AG04449 (cell line): ENCODE results near the gene PEX14.
A peak's percentile ranks its signal among the peaks of the same experiment; 100 is the strongest.

Experiments used
- CTCF ChIA-PET: fragments of 350-600 bp; formaldehyde crosslinking; extraction: SDS; loops from one replicate; lab custom pipeline; 2021; ENCODE audit warnings: antibody characterized with exemption; lab: Yijun Ruan, JAX
- POLR2A ChIA-PET: fragments of 400-600, 350-600 bp; formaldehyde crosslinking; extraction: SDS; loops from one replicate; lab custom pipeline; 2020; ENCODE audit warnings: antibody characterized with exemption, inconsistent platforms; lab: Yijun Ruan, JAX
- DNase-seq: peaks from one replicate; pipeline ENCODE4 v3.0.0-alpha.2; 2010; ENCODE audit warnings: low read depth, low spot score
- H3K4me3 ChIP-seq: 2 replicates; pipeline ENCODE4 v1.5.1; 2011; ENCODE audit warnings: low read depth, mild to moderate bottlenecking, control low read depth, low read length
- CTCF ChIP-seq: IDR thresholded peaks from one replicate; pipeline ENCODE4 v1.5.1; 2011; ENCODE audit warnings: mild to moderate bottlenecking, moderate library complexity, low read length, control low read depth, inconsistent platforms; ENCODE audit not compliant: insufficient read depth; ENCODE audit errors: missing control alignments

Gene PEX14

GRCh38 chr1:10631811-10632593 lies 157.3 kb downstream of the PEX14 start:
- H3K4me3 ChIP-seq, result no peak overlapping the region
- CTCF ChIA-PET, result no interaction called here
- POLR2A ChIA-PET, result no interaction called here
- DNase-seq, result no peak
- no peak for TF ChIP-seq CTCF

- CTCF ChIA-PET, result interaction anchor here (0.9 kb wide), 1 partner anchor 138 kb away, joined by 4 read pairs; no protein-coding TSS in a partner anchor
- TF ChIP-seq CTCF, result no peak
- POLR2A ChIA-PET, result no interaction called here
- H3K4me3 ChIP-seq, result no peak overlapping the region
- DNase-seq, result no peak
Observed at GRCh38 chr1:10632691-10633090, 157.9 kb downstream of the PEX14 start.

- no peak for TF ChIP-seq CTCF
- POLR2A ChIA-PET, result no interaction called here
- no peak for DNase-seq
- H3K4me3 ChIP-seq, result no peak overlapping the region
- CTCF ChIA-PET, result interaction anchor here (0.9 kb wide), 1 partner anchor 139 kb away, joined by 4 read pairs; no protein-coding TSS in a partner anchor
Observed at GRCh38 chr1:10633416-10633815, 158.7 kb downstream of the PEX14 start.

- ChIA-PET POLR2A (no interaction called here), CTCF (no interaction called here)
- H3K4me3 ChIP-seq, result no peak overlapping the region
- DNase-seq, result no peak
- TF ChIP-seq CTCF, result no peak
Observed at GRCh38 chr1:10634075-10634427, 159.3 kb downstream of the PEX14 start.

GRCh38 chr1:10634428-10635084 lies 159.8 kb downstream of the PEX14 start:
- no peak for TF ChIP-seq CTCF
- H3K4me3 ChIP-seq, result no peak overlapping the region
- CTCF ChIA-PET, result no interaction called here
- POLR2A ChIA-PET, result no interaction called here
- DNase-seq, result no peak

GRCh38 chr1:10635085-10635896 lies 160.5 kb downstream of the PEX14 start:
- CTCF ChIA-PET, result no interaction called here
- no peak overlapping the region for H3K4me3 ChIP-seq
- no peak for DNase-seq
- peak; percentile 6 for TF ChIP-seq CTCF
- POLR2A ChIA-PET, result no interaction called here
